ENCODE data around the gene CNMD.

CNMD gene

DNA sequence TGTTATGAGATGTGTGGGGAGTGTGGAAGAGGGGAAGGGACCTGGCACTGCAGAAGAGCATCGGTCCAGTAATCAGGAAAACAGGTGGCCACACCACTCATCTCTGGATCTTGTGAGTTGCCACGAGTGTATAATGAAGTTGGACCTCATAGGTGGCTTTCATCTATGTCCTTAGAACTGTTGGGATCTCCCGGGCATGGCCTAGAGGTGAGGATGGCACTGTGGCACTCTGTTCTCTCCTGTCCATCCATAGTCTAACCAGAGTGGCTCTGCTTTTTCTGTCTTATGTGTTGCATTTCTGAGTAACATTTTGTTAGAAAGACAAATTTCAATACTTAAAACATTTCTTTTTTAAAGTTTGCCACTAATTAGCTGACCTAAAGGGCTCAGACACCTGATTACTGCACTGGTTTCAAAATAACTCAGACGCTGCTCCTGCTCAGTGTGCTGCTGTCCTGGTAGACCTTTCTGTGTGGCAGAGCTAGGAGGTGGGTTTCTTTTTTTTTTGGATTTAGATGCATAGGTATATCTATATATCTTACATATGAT lies 5.5 kb downstream of the CNMD start:
- Histone ChIP-seq H3K18ac (ENCODE audit: low read depth in 1 of 2, low read length in 2 of 2) (no peak overlapping the region), H2BK5ac (ENCODE audit: low read depth, low read length, poor library complexity, severe bottlenecking) (no peak overlapping the region), H2BK120ac (ENCODE audit: low read depth, low read length) (no peak overlapping the region), H3K4ac (ENCODE audit: low read depth in 1 of 2, low read length in 2 of 2) (no peak overlapping the region), H4K91ac (ENCODE audit: low read length) (no peak overlapping the region), H3K9me3 (ENCODE audit: control insufficient read depth, low read length) (no peaks in the 10 kb centered on the region), H3K14ac (ENCODE audit: low read length in 2 of 2) (no peak overlapping the region), H3K4me3 (ENCODE audit: insufficient read depth in 1 of 2, low read depth in 1 of 2, low read length in 2 of 2) (no peak overlapping the region), H3K9ac (ENCODE audit: low read length) (no peak overlapping the region), H3K23ac (ENCODE audit: low read length in 2 of 2) (no peak overlapping the region), H3K36me3 (ENCODE audit: control insufficient read depth in 1 of 2, insufficient read depth in 2 of 2, low read depth in 1 of 2, low read length in 2 of 2) (no peaks in the 10 kb centered on the region), H3K27ac (ENCODE audit: low read length, poor library complexity, severe bottlenecking) (no peak overlapping the region), H3K27me3 (ENCODE audit: control insufficient read depth in 1 of 2, insufficient read depth in 1 of 2, low read length in 2 of 2) (peaks cover 16 to 38% of the 10 kb centered on the region in 2 experiments), H3K4me1 (ENCODE audit: control insufficient read depth, insufficient read depth, low read depth, low read length) (peaks cover 6% of the 10 kb centered on the region), H3K79me1 (replicated peaks; ENCODE audit: low read length, poor library complexity, severe bottlenecking) (no peaks in the 10 kb centered on the region), H3K4me2 (ENCODE audit: low read length, poor library complexity, severe bottlenecking) (no peak overlapping the region), H2AK5ac (ENCODE audit: low read length, severe bottlenecking) (no peak overlapping the region), H4K8ac (ENCODE audit: low read length) (no peak overlapping the region), H2BK15ac (ENCODE audit: low read depth, poor library complexity, severe bottlenecking) (no peak overlapping the region), H2BK12ac (ENCODE audit: low read length in 2 of 2) (no peak overlapping the region), H2AFZ (ENCODE audit: low read depth, low read length) (no peak overlapping the region)
- DNase-seq, result no peak
- 71% methylated on average over 4 of the region's 4 CpGs for WGBS

- Histone ChIP-seq H3K9ac (ENCODE audit: low read length) (no peak overlapping the region), H3K4me3 (ENCODE audit: insufficient read depth in 1 of 2, low read depth in 1 of 2, low read length in 2 of 2) (no peak overlapping the region), H3K4ac (ENCODE audit: low read depth in 1 of 2, low read length in 2 of 2) (no peak overlapping the region), H4K91ac (ENCODE audit: low read length) (no peak overlapping the region), H3K27me3 (ENCODE audit: control insufficient read depth in 1 of 2, insufficient read depth in 1 of 2, low read length in 2 of 2) (peaks cover 4% of the 10 kb centered on the region in 2 experiments), H2AFZ (ENCODE audit: low read depth, low read length) (no peak overlapping the region), H3K36me3 (ENCODE audit: control insufficient read depth in 1 of 2, insufficient read depth in 2 of 2, low read depth in 1 of 2, low read length in 2 of 2) (no peaks in the 10 kb centered on the region), H2BK15ac (ENCODE audit: low read depth, poor library complexity, severe bottlenecking) (no peak overlapping the region), H3K18ac (ENCODE audit: low read depth in 1 of 2, low read length in 2 of 2) (no peak overlapping the region), H2AK5ac (ENCODE audit: low read length, severe bottlenecking) (no peak overlapping the region), H3K4me1 (ENCODE audit: control insufficient read depth, insufficient read depth, low read depth, low read length) (no peaks in the 10 kb centered on the region), H3K27ac (ENCODE audit: low read length, poor library complexity, severe bottlenecking) (no peak overlapping the region), H3K4me2 (ENCODE audit: low read length, poor library complexity, severe bottlenecking) (no peak overlapping the region), H2BK12ac (ENCODE audit: low read length in 2 of 2) (no peak overlapping the region), H3K79me1 (replicated peaks; ENCODE audit: low read length, poor library complexity, severe bottlenecking) (no peaks in the 10 kb centered on the region), H3K23ac (ENCODE audit: low read length in 2 of 2) (no peak overlapping the region), H3K14ac (ENCODE audit: low read length in 2 of 2) (no peak overlapping the region), H3K9me3 (ENCODE audit: control insufficient read depth, low read length) (no peaks in the 10 kb centered on the region), H2BK120ac (ENCODE audit: low read depth, low read length) (no peak overlapping the region), H2BK5ac (ENCODE audit: low read depth, low read length, poor library complexity, severe bottlenecking) (no peak overlapping the region), H4K8ac (ENCODE audit: low read length) (no peak overlapping the region)
- DNase-seq, result no peak
- 93% methylated on average over 2 of the region's 2 CpGs for WGBS
These were observed 13.4 kb downstream of the CNMD start for GRCh38 chr13:52726258-52726657.

DNA sequence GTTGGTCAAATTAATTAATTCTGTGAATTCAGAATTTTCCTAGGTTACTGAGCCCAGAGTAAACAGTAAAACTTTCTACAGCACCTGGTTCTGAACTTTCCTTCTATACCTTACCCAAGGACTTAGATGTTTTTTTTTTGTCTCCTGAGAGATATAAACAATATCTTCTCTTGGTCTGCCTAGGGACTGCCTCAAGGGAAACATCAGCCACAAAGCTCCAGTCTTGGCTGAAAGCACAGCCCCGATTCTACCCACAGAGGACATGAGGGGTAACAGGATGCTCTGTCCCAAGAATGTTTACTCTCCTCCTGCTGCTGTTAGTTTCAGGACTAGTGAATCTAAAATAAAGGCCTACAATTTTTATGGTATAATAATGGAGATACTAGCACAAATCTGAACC lies 14.3 kb downstream of the CNMD start:
- Histone ChIP-seq H3K79me1 (replicated peaks; ENCODE audit: low read length, poor library complexity, severe bottlenecking) (no peaks in the 10 kb centered on the region), H3K36me3 (ENCODE audit: control insufficient read depth in 1 of 2, insufficient read depth in 2 of 2, low read depth in 1 of 2, low read length in 2 of 2) (no peaks in the 10 kb centered on the region), H3K23ac (ENCODE audit: low read length in 2 of 2) (no peak overlapping the region), H3K4me1 (ENCODE audit: control insufficient read depth, insufficient read depth, low read depth, low read length) (no peaks in the 10 kb centered on the region), H2AFZ (ENCODE audit: low read depth, low read length) (no peak overlapping the region), H3K4me3 (ENCODE audit: insufficient read depth in 1 of 2, low read depth in 1 of 2, low read length in 2 of 2) (no peak overlapping the region), H2BK5ac (ENCODE audit: low read depth, low read length, poor library complexity, severe bottlenecking) (no peak overlapping the region), H3K4ac (ENCODE audit: low read depth in 1 of 2, low read length in 2 of 2) (no peak overlapping the region), H4K8ac (ENCODE audit: low read length) (no peak overlapping the region), H3K14ac (ENCODE audit: low read length in 2 of 2) (no peak overlapping the region), H2BK12ac (ENCODE audit: low read length in 2 of 2) (no peak overlapping the region), H4K91ac (ENCODE audit: low read length) (no peak overlapping the region), H3K27ac (ENCODE audit: low read length, poor library complexity, severe bottlenecking) (no peak overlapping the region), H2BK15ac (ENCODE audit: low read depth, poor library complexity, severe bottlenecking) (no peak overlapping the region), H2BK120ac (ENCODE audit: low read depth, low read length) (no peak overlapping the region), H3K9ac (ENCODE audit: low read length) (no peak overlapping the region), H2AK5ac (ENCODE audit: low read length, severe bottlenecking) (no peak overlapping the region), H3K4me2 (ENCODE audit: low read length, poor library complexity, severe bottlenecking) (no peak overlapping the region), H3K27me3 (ENCODE audit: control insufficient read depth in 1 of 2, insufficient read depth in 1 of 2, low read length in 2 of 2) (peaks cover 4% of the 10 kb centered on the region in 2 experiments), H3K18ac (ENCODE audit: low read depth in 1 of 2, low read length in 2 of 2) (no peak overlapping the region), H3K9me3 (ENCODE audit: control insufficient read depth, low read length) (no peaks in the 10 kb centered on the region)
- no CpG with 5 or more reads among the region's 1 CpG for WGBS
- DNase-seq, result no peak

DNA sequence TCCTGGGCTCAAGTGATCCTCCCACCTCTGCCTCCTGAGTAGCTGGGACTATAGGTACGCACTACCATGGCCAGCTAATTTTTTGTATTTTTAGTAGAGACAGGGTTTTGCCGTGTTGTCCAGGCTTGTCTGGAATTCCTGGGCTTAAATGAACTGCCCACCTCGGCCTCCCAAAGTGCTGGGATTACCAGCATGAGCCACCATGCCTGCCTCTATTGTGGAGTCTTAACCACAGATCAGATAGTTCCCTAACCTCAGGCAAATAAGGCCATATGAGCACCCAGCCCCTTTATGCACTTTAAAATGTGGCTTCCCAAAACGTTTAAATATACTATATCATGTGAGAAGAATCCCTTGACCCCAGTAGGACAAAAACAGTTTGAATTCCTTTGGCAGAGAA lies 16.4 kb downstream of the CNMD start:
- Histone ChIP-seq H2BK12ac (ENCODE audit: low read length in 2 of 2) (no peak overlapping the region), H3K27ac (ENCODE audit: low read length, poor library complexity, severe bottlenecking) (no peak overlapping the region), H2BK5ac (ENCODE audit: low read depth, low read length, poor library complexity, severe bottlenecking) (no peak overlapping the region), H3K27me3 (ENCODE audit: control insufficient read depth in 1 of 2, insufficient read depth in 1 of 2, low read length in 2 of 2) (no peaks in the 10 kb centered on the region), H3K14ac (ENCODE audit: low read length in 2 of 2) (no peak overlapping the region), H4K8ac (ENCODE audit: low read length) (no peak overlapping the region), H3K9ac (ENCODE audit: low read length) (no peak overlapping the region), H3K4me2 (ENCODE audit: low read length, poor library complexity, severe bottlenecking) (no peak overlapping the region), H2AFZ (ENCODE audit: low read depth, low read length) (no peak overlapping the region), H3K9me3 (ENCODE audit: control insufficient read depth, low read length) (no peaks in the 10 kb centered on the region), H2BK15ac (ENCODE audit: low read depth, poor library complexity, severe bottlenecking) (no peak overlapping the region), H3K36me3 (ENCODE audit: control insufficient read depth in 1 of 2, insufficient read depth in 2 of 2, low read depth in 1 of 2, low read length in 2 of 2) (no peaks in the 10 kb centered on the region), H2AK5ac (ENCODE audit: low read length, severe bottlenecking) (no peak overlapping the region), H3K18ac (ENCODE audit: low read depth in 1 of 2, low read length in 2 of 2) (no peak overlapping the region), H4K91ac (ENCODE audit: low read length) (no peak overlapping the region), H3K79me1 (replicated peaks; ENCODE audit: low read length, poor library complexity, severe bottlenecking) (no peaks in the 10 kb centered on the region), H3K23ac (ENCODE audit: low read length in 2 of 2) (no peak overlapping the region), H2BK120ac (ENCODE audit: low read depth, low read length) (no peak overlapping the region), H3K4me1 (ENCODE audit: control insufficient read depth, insufficient read depth, low read depth, low read length) (no peaks in the 10 kb centered on the region), H3K4me3 (ENCODE audit: insufficient read depth in 1 of 2, low read depth in 1 of 2, low read length in 2 of 2) (no peak overlapping the region), H3K4ac (ENCODE audit: low read depth in 1 of 2, low read length in 2 of 2) (no peak overlapping the region)
- DNase-seq, result no peak
- 77% methylated on average over 4 of the region's 4 CpGs for WGBS
